GM20000 (cell line): ENCODE data around the gene PARP2.

Source experiments
- DNase-seq: peaks from one replicate; pipeline ENCODE4 v3.0.0; 2012; ENCODE audit warnings: low spot score
- TF ChIP-seq, protein P1 (sequence below): IDR thresholded peaks from 2 replicates; pipeline ENCODE4 v1.5.1; 2012; ENCODE audit warnings: mild to moderate bottlenecking, control low read depth; ENCODE audit errors: extremely low read depth, missing control alignments

The PARP2 gene

DNA sequence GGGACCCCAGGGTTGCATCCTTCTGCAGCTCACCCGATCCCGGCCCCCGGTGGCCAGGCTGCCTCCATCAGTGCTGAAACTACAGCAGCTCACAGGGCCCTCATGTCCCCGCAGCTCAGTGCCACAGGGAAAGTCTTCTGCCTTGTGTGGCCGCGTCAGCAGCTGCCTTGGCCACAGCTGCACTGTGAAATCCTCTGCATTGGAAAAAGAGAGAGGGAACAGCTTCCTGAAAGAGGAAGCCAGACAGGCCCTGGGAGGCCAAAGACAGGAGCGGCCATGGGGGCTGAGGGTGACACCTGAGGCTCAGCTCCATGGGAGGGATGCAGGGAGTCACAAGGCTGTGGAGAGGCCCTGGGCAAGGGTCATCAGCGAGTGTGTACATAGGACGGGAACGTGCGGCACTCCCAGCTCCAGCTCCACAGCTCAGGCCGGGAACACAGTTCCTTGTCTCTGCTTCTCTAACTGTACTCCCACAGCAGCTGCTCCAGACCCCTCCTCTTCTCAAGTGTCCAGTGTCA lies 32.7 kb downstream of the PARP2 start:
- no peak for DNase-seq
- TF ChIP-seq, protein P1, sequence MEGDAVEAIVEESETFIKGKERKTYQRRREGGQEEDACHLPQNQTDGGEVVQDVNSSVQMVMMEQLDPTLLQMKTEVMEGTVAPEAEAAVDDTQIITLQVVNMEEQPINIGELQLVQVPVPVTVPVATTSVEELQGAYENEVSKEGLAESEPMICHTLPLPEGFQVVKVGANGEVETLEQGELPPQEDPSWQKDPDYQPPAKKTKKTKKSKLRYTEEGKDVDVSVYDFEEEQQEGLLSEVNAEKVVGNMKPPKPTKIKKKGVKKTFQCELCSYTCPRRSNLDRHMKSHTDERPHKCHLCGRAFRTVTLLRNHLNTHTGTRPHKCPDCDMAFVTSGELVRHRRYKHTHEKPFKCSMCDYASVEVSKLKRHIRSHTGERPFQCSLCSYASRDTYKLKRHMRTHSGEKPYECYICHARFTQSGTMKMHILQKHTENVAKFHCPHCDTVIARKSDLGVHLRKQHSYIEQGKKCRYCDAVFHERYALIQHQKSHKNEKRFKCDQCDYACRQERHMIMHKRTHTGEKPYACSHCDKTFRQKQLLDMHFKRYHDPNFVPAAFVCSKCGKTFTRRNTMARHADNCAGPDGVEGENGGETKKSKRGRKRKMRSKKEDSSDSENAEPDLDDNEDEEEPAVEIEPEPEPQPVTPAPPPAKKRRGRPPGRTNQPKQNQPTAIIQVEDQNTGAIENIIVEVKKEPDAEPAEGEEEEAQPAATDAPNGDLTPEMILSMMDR, result no peak

DNA sequence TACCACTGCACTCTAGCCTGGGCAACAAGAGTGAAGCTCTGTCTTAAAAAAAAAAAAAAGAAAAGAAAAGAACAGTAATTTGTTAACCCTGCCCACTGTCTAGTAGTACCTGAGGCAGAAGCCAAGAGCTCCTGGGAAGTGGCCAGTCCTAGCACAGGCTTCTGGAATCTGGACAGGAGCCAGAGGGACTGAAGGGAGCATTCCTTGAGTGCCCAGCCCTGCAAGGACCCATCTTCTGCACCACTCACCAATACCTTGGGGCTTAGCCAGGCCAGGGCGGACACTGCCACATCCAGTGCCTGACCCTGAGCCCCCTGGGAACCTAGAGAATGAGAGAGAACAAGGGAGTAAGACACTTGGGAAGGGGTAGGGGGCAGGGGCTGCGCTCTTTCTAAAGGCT lies 33.7 kb downstream of the PARP2 start:
- TF ChIP-seq, protein P1, result no peak
- DNase-seq, result no peak

DNA sequence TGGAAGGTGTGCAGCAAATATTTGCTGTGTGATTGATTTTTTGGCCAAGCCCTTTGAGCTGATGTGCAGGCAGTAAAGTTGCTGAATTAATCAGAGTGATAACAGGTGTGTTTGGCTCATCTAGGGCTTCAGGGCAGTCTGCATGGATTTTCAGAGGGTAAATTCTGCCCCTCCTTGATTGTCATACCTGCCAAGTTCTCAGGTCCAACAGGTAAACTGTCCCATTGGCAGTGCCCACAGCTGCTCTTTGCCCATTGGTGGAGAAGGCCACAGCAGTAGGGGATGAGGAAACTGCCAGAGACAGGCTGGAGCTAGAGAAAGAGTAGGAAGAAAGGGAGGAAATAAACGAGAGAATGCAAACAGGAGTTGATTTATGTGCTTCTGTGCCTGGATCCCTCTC lies 36.3 kb downstream of the PARP2 start:
- TF ChIP-seq, protein P1, result no peak
- DNase-seq, result no peak

DNA sequence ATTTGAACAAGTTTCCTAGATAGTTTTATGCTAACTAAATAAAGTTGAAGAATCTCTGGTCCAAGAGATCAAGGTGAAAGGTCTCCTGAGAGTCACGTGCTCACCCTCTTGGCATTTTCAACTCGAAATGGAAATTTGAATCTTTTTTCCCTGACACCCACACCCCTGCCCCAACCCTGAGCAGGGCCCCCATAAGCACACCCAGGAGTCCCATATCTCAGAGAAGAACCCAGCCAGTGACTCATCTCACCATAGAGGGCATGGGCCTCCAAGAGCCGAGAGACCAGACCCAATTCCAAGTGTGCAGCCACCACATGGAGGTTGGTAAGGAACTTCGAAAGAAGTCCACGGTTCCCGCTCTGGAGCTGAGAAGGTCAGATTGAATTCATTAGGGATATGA lies 37.2 kb downstream of the PARP2 start:
- DNase-seq, result no peak
- TF ChIP-seq, protein P1, result no peak

DNA sequence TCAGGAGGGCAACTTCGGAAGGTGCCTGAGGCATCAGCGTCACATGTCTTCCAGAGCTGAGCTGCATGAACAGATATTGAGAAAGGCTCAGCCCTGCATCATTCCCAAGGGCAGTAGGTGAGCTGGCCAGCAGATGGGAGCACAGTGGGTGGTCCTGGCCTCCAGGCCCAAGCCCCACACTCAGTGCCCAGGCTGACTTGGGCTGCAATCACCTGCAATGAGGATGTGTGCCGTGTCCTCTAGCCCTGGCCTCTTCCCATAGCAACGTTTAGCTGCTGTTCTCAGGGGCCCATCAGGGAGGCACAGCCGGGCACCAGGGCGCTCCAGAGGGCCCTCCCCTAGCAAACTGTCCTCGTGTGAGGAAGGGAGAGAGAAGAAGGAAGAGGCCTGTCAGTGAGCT lies 37.9 kb downstream of the PARP2 start:
- DNase-seq, result no peak
- TF ChIP-seq, protein P1, result no peak

DNA sequence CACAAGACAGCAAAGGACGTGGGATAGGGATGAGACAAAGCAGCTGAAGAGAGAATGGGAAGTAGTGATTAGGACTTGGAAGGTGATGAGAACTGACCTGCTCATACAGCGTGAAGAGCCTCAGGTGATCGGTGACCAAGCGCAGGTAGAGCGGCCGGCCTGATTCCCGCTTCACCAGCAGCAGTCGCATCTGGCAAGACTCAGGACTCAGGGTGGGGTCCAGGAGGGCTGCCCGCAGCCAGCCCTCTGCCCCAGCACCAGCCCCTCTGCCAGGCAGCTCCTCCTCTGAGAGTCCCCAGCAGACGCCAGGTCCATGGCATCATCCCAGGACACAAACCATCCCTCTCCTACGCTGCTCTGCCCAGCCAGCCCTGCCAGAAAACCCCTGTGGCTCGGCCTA lies 39.1 kb downstream of the PARP2 start:
- TF ChIP-seq, protein P1, result no peak
- DNase-seq, result no peak

DNA sequence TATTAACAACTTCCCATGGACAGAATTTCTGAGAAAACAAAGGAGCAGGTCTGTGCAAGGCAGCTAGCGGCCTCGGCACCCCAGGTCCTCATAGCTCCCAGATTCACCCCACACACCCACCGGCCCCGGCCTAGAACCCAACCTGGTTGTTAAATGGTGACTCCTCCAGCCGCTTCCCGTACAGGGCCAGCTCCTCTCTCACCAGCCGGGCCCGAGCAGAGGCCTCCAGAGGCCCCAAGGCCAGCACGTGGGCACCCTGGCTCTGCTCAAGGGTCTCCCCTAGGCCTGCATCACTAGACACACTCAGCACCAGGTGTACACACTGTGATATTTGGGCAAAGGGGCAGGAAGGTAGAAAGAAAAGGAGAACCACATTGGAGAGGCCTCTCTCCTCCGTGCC lies 39.6 kb downstream of the PARP2 start:
- TF ChIP-seq, protein P1, result no peak
- no peak for DNase-seq
